NCI-H2227 (cell line): ENCODE results near the gene APBB1.
"Not testable (repeated sequence)": the region's sequence is repeated elsewhere in the genome, so short reads cannot be mapped to it uniquely, and the experiment has no call there.

ENCODE experiments used
- DNase-seq: peaks from one replicate; lab custom pipeline; 2025; ENCODE audit not compliant: unreplicated experiment; lab: John Stamatoyannopoulos, UW

APBB1 gene

GRCh38 chr11:6392251-6392650 is 26.6 kb downstream of the APBB1 start:
- not testable (repeated sequence) for DNase-seq

- no peak for DNase-seq
Observed at GRCh38 chr11:6391537-6392134, 27.3 kb downstream of the APBB1 start.

- no peak for DNase-seq
Observed at GRCh38 chr11:6390718-6391469, 28.0 kb downstream of the APBB1 start.

GRCh38 chr11:6389905-6390717 is 28.8 kb downstream of the APBB1 start, which contains the start of gene SMPD1:
SMPD1 (plus strand) TSS chr11:6390474; CDS start chr11:6390599, 125 bp downstream.
- DNase-seq = peak; percentile 96

- DNase-seq = no peak
Observed at GRCh38 chr11:6388748-6389147, 30.1 kb downstream of the APBB1 start.

GRCh38 chr11:6387811-6388599 is 30.9 kb downstream of the APBB1 start:
- no peak for DNase-seq

- DNase-seq = no peak
Observed at GRCh38 chr11:6385046-6385777, 33.7 kb downstream of the APBB1 start.

GRCh38 chr11:6378640-6378989 is 40.3 kb downstream of the APBB1 start:
- DNase-seq = no peak

- no peak for DNase-seq
Observed at GRCh38 chr11:6377902-6378639, 40.8 kb downstream of the APBB1 start.

GRCh38 chr11:6371825-6372224 is 47.1 kb downstream of the APBB1 start:
- no peak for DNase-seq

- no peak for DNase-seq
Observed at GRCh38 chr11:6365659-6366058, 53.2 kb downstream of the APBB1 start.

- peak; percentile 91 for DNase-seq
Observed at GRCh38 chr11:6362873-6363678, 55.8 kb downstream of the APBB1 start.

- DNase-seq = no peak
Observed at GRCh38 chr11:6362185-6362872, 56.6 kb downstream of the APBB1 start.

GRCh38 chr11:6360183-6360582 is 58.7 kb downstream of the APBB1 start:
- DNase-seq = no peak

- DNase-seq = no peak
Observed at GRCh38 chr11:6357222-6357621, 61.7 kb downstream of the APBB1 start.

- no peak for DNase-seq
Observed at GRCh38 chr11:6356503-6357055, 62.3 kb downstream of the APBB1 start.

- no peak for DNase-seq
Observed at GRCh38 chr11:6354651-6355485, 64.0 kb downstream of the APBB1 start.
